Thyroid gland (tissue), 4 donors: ENCODE results near the gene SMPX. TPM values are rescaled to one million over a fixed set of nuclear protein-coding genes. Genes with fewer than 3 reads are reported as not detected.

Source experiments
- DNase-seq, 2 donors: peaks; one replicate each; pipeline ENCODE4 v3.0.0-alpha.2; 2019
- H3K27ac ChIP-seq, 3 donors: fragments of 200-600 bp; sonication (generic); 1 replicate in 2 of 3; 2 replicates in 1 of 3; pipeline ENCODE4 v1.5.1; 2016 to 2019; ENCODE audit warnings: mild to moderate bottlenecking in 1 of 3, moderate library complexity in 1 of 3
- H3K27me3 ChIP-seq: fragments of 200-600 bp; sonication (generic); one replicate; pipeline ENCODE4 v1.5.1; 2019
- H3K36me3 ChIP-seq, 2 donors: fragments of 200-600 bp; sonication (generic); one replicate each; pipeline ENCODE4 v1.5.1; 2016 to 2019
- H3K4me1 ChIP-seq, 2 donors: fragments of 200-600 bp; sonication (generic); one replicate each; pipeline ENCODE4 v1.5.1; 2017 to 2019
- H3K4me3 ChIP-seq, 3 donors: fragments of 200-600 bp; sonication (generic); replicated peaks in 1 of 3; 1 replicate in 2 of 3; 2 replicates in 1 of 3; pipeline ENCODE4 v1.5.1; 2016; ENCODE audit warnings: mild to moderate bottlenecking in 1 of 3
- H3K9me3 ChIP-seq: fragments of 200-600 bp; sonication (generic); one replicate; pipeline ENCODE4 v1.5.1; 2017
- CTCF ChIP-seq, 6 experiments: fragments of 200-600 bp in 3 of 6; fragments of 450-650 bp in 3 of 6; sonication (generic) in 3 of 6; IDR thresholded peaks; one replicate each; pipeline ENCODE4 v1.5.1; 2016 to 2019; ENCODE audit warnings: antibody characterized with exemption in 6 of 6, mild to moderate bottlenecking in 2 of 6, inconsistent platforms in 1 of 6, moderate library complexity in 1 of 6
- POLR2A ChIP-seq, 2 donors: fragments of 450-650 bp; IDR thresholded peaks; one replicate each; pipeline ENCODE4 v1.6.1; 2017; ENCODE audit warnings: antibody characterized with exemption in 2 of 2, mild to moderate bottlenecking in 2 of 2, moderate library complexity in 1 of 2
- WGBS, 2 donors: methylation state at CpG; one replicate each; pipeline ENCODE4 v1.1.5; 2017; 5-methylcytosine and 5-hydroxymethylcytosine counted together
- intact Hi-C: fragments of 100-400 bp; cut with DNase I; formaldehyde crosslinking; loops from one replicate; pipeline ENCODE4 v1.15.1; 2023
- total RNA-seq, 4 donors: library from RNA; depleted of rRNA; stranded (reverse); fragments of >200 nt; gene quantifications; one replicate each; pipeline ENCODE4 v1.2.3, GENCODE V29; 2016

The SMPX gene
- total RNA-seq, 4 donors from 2014 or later, result not detected

- H3K36me3 ChIP-seq, result no peaks in the 10 kb centered on the region
- H3K27ac ChIP-seq, result no peak within 1 kb of the TSS
- H3K9me3 ChIP-seq, result no peaks in the 10 kb centered on the region
- 1% methylated on average over 16 of the region's 60 CpGs; no CpG with 5 or more reads in 1 of the 2 donors for WGBS, 2 donors
- intact Hi-C loops, result no loop called here
- no peak for DNase-seq
- no peak within 1 kb of the TSS for H3K4me3 ChIP-seq
- peaks cover 0 to 4% of the 10 kb centered on the region in 2 donors for H3K4me1 ChIP-seq
- no peak for TF ChIP-seq POLR2A (IDR thresholded peaks at IDR 0.05)
- no peak for TF ChIP-seq CTCF (IDR thresholded peaks at IDR 0.05)
- H3K27me3 ChIP-seq, result no peaks in the 10 kb centered on the region
These were observed 99.7 kb downstream of the SMPX start, which contains the start of gene KLHL34 for GRCh38 chrX:21658152-21658737. TSS of gene KLHL34 (minus strand) at chrX:21658330. CDS start at chrX:21657788, 542 bp downstream.

GRCh38 chrX:21657318-21658151, 100.4 kb downstream of the SMPX start:
- no peak overlapping the region for H3K27ac ChIP-seq
- no peaks in the 10 kb centered on the region for H3K27me3 ChIP-seq
- TF ChIP-seq CTCF (IDR thresholded peaks at IDR 0.05), result no peak
- TF ChIP-seq POLR2A (IDR thresholded peaks at IDR 0.05), result no peak
- intact Hi-C loops, result no loop called here
- H3K9me3 ChIP-seq, result no peaks in the 10 kb centered on the region
- no peaks in the 10 kb centered on the region for H3K36me3 ChIP-seq
- no peak for DNase-seq
- H3K4me3 ChIP-seq, result no peak overlapping the region
- WGBS, 2 donors, result 67% methylated on average over 3 of the region's 57 CpGs; no CpG with 5 or more reads in 1 of the 2 donors
- peaks cover 0 to 4% of the 10 kb centered on the region in 2 donors for H3K4me1 ChIP-seq

GRCh38 chrX:21656587-21657317, 101.2 kb downstream of the SMPX start:
- no peaks in the 10 kb centered on the region for H3K9me3 ChIP-seq
- H3K27ac ChIP-seq, result no peak overlapping the region
- WGBS, 2 donors, result 25 to 38% methylated on average over 10 to 17 of the region's 61 CpGs
- TF ChIP-seq CTCF (IDR thresholded peaks at IDR 0.05) (no peak), POLR2A (IDR thresholded peaks at IDR 0.05) (no peak)
- intact Hi-C loops, result no loop called here
- H3K27me3 ChIP-seq, result no peaks in the 10 kb centered on the region
- no peak for DNase-seq
- H3K4me3 ChIP-seq, result no peak overlapping the region
- H3K4me1 ChIP-seq, result peaks cover 0 to 4% of the 10 kb centered on the region in 2 donors
- no peaks in the 10 kb centered on the region for H3K36me3 ChIP-seq

Other genes with a start within 250 kb of the SMPX start
- not detected for gene KLHL34, start 99.8 kb downstream of the SMPX start, total RNA-seq
- 10 to 100 TPM in 3 of 4 donors, 1 to 10 TPM in 1; 9.6 to 13.9 (median 12.2) TPM for gene MBTPS2, start 81.5 kb upstream of the SMPX start, total RNA-seq
- gene YY2, start 97.9 kb upstream of the SMPX start, total RNA-seq, result 1 to 10 TPM; 2.7 to 4.8 (median 3.1) TPM
- 100 to 1,000 TPM in 1 of 4 donors, 10 to 100 TPM in 3; 89.6 to 128 (median 91.4) TPM for gene SMS, start 182.6 kb upstream of the SMPX start, total RNA-seq